Ovary (tissue), 10 donors: ENCODE results near the gene PIWIL4. TPM values are rescaled to one million over a fixed set of nuclear protein-coding genes. Genes with fewer than 3 reads are reported as not detected.

Experiments used
- DNase-seq, 5 donors: peaks; one replicate each; pipeline ENCODE4 v3.0.0-alpha.2; 2019 to 2020
- H3K27ac ChIP-seq, 2 donors: fragments of 200-600 bp; one replicate each; pipeline versions ENCODE4 v1.5.1 to v1.8.0; 2019 to 2022
- H3K27me3 ChIP-seq: fragments of 200-600 bp; one replicate; pipeline ENCODE4 v1.8.0; 2022
- H3K36me3 ChIP-seq: fragments of 200-600 bp; sonication (generic); one replicate; pipeline ENCODE4 v1.5.1; 2019
- H3K4me1 ChIP-seq: one replicate; pipeline ENCODE4 v1.8.1; 2013; ENCODE audit warnings: mild to moderate bottlenecking, moderate library complexity; ENCODE audit not compliant: insufficient read depth
- H3K4me3 ChIP-seq: fragments of 200-600 bp; sonication (generic); one replicate; pipeline ENCODE4 v1.5.1; 2017
- H3K9me3 ChIP-seq, 2 donors: fragments of 200-600 bp in 1 of 2; sonication (generic) in 1 of 2; one replicate each; pipeline versions ENCODE4 v1.5.1 to v1.8.1; 2013 to 2019; ENCODE audit warnings: mild to moderate bottlenecking in 1 of 2, moderate library complexity in 1 of 2
- CTCF ChIP-seq, 3 donors: fragments of 450-650 bp in 2 of 3; fragments of 200-600 bp in 1 of 3; IDR thresholded peaks; one replicate each; pipeline versions ENCODE4 v1.5.1 to v1.8.0; 2016 to 2022; ENCODE audit warnings: antibody characterized with exemption in 3 of 3, mild to moderate bottlenecking in 1 of 3
- EP300 ChIP-seq: sonication (generic); formaldehyde crosslinking; IDR thresholded peaks from one replicate; pipeline ENCODE4 v1.6.1; 2017; ENCODE audit warnings: antibody characterized with exemption
- POLR2A ChIP-seq: fragments of 450-650 bp; IDR thresholded peaks from one replicate; pipeline ENCODE4 v1.6.1; 2017; ENCODE audit warnings: antibody characterized with exemption, mild to moderate bottlenecking, moderate library complexity
- WGBS, 3 donors: extraction: QIAGEN DNeasy Blood & Tissue Kit in 1 of 3; methylation state at CpG; one replicate each; pipeline versions ENCODE4 v1.1.5 to v1.1.7; 2013 to 2017; 5-methylcytosine and 5-hydroxymethylcytosine counted together
- intact Hi-C, 4 donors: fragments of 100-400 bp; cut with DNase I; formaldehyde crosslinking; loops; one replicate each; pipeline versions ENCODE4 v1.11.0 to v1.15.1; 2022 to 2023
- long read RNA-seq, 3 donors: library from polyadenylated mRNA in 2 of 3; unstranded in 2 of 3; transcript quantifications; one replicate each; pipeline ENCODE4 v2.0.0 and lab custom pipeline, GENCODE V29; 2021 to 2026
- polyA plus RNA-seq, 2 donors: library from polyadenylated mRNA; stranded (reverse); fragments of 200-250 nt in 1 of 2; fragments of 350-450 nt in 1 of 2; fragmentation: Illumina TruSeq in 1 of 2; extraction: RNeasy Lipid Tissue Mini Kit (QIAGEN cat#74804) in 1 of 2; gene quantifications; one replicate each; pipeline ENCODE4 v1.2.3, GENCODE V29; 2013 to 2014
- total RNA-seq, 7 donors: library from RNA; depleted of rRNA in 2 of 7; stranded (reverse); fragments of >200 nt in 2 of 7; fragmentation: NEBNext Ultra II Directional in 3 of 7; extraction: Animal tissue kit (Norgen Biotek cat#: 25700) in 3 of 7; gene quantifications; one replicate each; pipeline versions ENCODE4 v1.1.0 to v1.2.4, GENCODE V29; 2016 to 2023
- donor health status: DM: no; HTN: no; CAD: no; lungs with moderate emphysema.
- donor health status: DM: no; HTN: no; CAD: no.
- donor health status: Bipolar disorder and iron deficiency.
- donor health status: DM: yes; HTN: yes; CAD: no.
- donor health status: DM: no; HTN: no; CAD: no.
- donor health status: DM: yes; HTN: yes; CAD: no.

PIWIL4 gene
- total RNA-seq (1 to 10 TPM; 1.9 to 4.2 (median 3.6) TPM), polyA plus RNA-seq (1 to 10 TPM; 3.2 to 4.6 TPM)
- long read RNA-seq, donor 1, partial matches to known transcripts: 0 of 4 reads
- long read RNA-seq, donor 1, other reads (novel, unspliced or antisense): 4 of 4 reads
- long read RNA-seq, donor 2, partial matches to known transcripts: 0 of 3 reads
- long read RNA-seq, donor 2, other reads (novel, unspliced or antisense): 0 of 3 reads
- long read RNA-seq, donor 3, partial matches to known transcripts: 0 of 3 reads
- long read RNA-seq, donor 3, other reads (novel, unspliced or antisense): 3 of 3 reads

GRCh38 chr11:94567181-94567670, at the start of gene PIWIL4:
TSS of gene PIWIL4 (plus strand) at chr11:94567368. CDS start at chr11:94567519, 151 bp downstream.
- no peak for DNase-seq
- intact Hi-C loops: no loop called here
- Histone ChIP-seq H3K4me3 (no peak within 1 kb of the TSS), H3K9me3 (no peaks in the 10 kb centered on the region), H3K4me1 (no peaks in the 10 kb centered on the region), H3K27me3 (no peaks in the 10 kb centered on the region), H3K36me3 (no peaks in the 10 kb centered on the region), H3K27ac (no peak within 1 kb of the TSS)
- TF ChIP-seq CTCF (IDR thresholded peaks at IDR 0.05) (no peak), EP300 (no peak), POLR2A (no peak)
- WGBS, 3 donors: 93 to 96% (median 95%) methylated on average over 25 of the region's 25 CpGs

GRCh38 chr11:94518300-94518699, 48.9 kb upstream of the PIWIL4 start:
- no peaks in the 10 kb centered on the region for H3K9me3 ChIP-seq
- H3K36me3 ChIP-seq: no peaks in the 10 kb centered on the region
- H3K27me3 ChIP-seq: no peaks in the 10 kb centered on the region
- no peaks in the 10 kb centered on the region for H3K4me1 ChIP-seq
- WGBS, 3 donors: 62 to 66% (median 63%) methylated on average over 4 of the region's 4 CpGs
- no peak for DNase-seq
- intact Hi-C loops: no loop called here
- H3K4me3 ChIP-seq: no peak overlapping the region
- TF ChIP-seq EP300: no peak
- TF ChIP-seq CTCF (IDR thresholded peaks at IDR 0.05): no peak
- TF ChIP-seq POLR2A: no peak
- H3K27ac ChIP-seq: no peak overlapping the region

GRCh38 chr11:94519478-94520084, 47.6 kb upstream of the PIWIL4 start:
- intact Hi-C loops: loop anchor here in 2 of 4 donors (5.0 to 10.0 kb wide), 2 partner anchors 83 to 375 kb away; no protein-coding TSS in a partner anchor
- 3 to 21% (median 9%) methylated on average over 5 of the region's 5 CpGs for WGBS, 3 donors
- no peak for DNase-seq
- Histone ChIP-seq H3K27ac (no peak overlapping the region), H3K4me1 (no peaks in the 10 kb centered on the region), H3K27me3 (no peaks in the 10 kb centered on the region), H3K36me3 (no peaks in the 10 kb centered on the region), H3K4me3 (no peak overlapping the region), H3K9me3 (no peaks in the 10 kb centered on the region)
- TF ChIP-seq POLR2A (no peak), CTCF (IDR thresholded peaks at IDR 0.05) (peak; percentile 27 to 61 (median 37))

GRCh38 chr11:94521684-94522083, 45.5 kb upstream of the PIWIL4 start:
- no peak overlapping the region for H3K4me3 ChIP-seq
- intact Hi-C loops: loop anchor here in 2 of 4 donors (5.0 to 10.0 kb wide), 2 partner anchors 81 to 373 kb away; no protein-coding TSS in a partner anchor
- TF ChIP-seq CTCF (IDR thresholded peaks at IDR 0.05) (no peak), POLR2A (no peak), EP300 (no peak)
- H3K4me1 ChIP-seq: no peaks in the 10 kb centered on the region
- H3K36me3 ChIP-seq: no peaks in the 10 kb centered on the region
- 45 to 68% (median 68%) methylated on average over 5 of the region's 5 CpGs for WGBS, 3 donors
- H3K27me3 ChIP-seq: no peaks in the 10 kb centered on the region
- H3K9me3 ChIP-seq: no peaks in the 10 kb centered on the region
- DNase-seq: no peak
- no peak overlapping the region for H3K27ac ChIP-seq
